Cardiac muscle cell (in vitro differentiated cells and primary cell): ENCODE results near the gene RETREG1. TPM values are rescaled to one million over a fixed set of nuclear protein-coding genes. Genes with fewer than 3 reads are reported as not detected.

Experiments used
- DNase-seq, 2 donors: peaks; one replicate each; pipeline versions ENCODE4 v3.0.0 to v3.0.0-alpha.2; 2010 to 2017; ENCODE audit warnings: low read depth in 1 of 2, low spot score in 1 of 2
- H3K27ac ChIP-seq: fragments of 200-600 bp; sonication (generic); 2 replicates; pipeline ENCODE4 v1.5.1; 2016
- H3K27me3 ChIP-seq: fragments of 200-600 bp; sonication (generic); 2 replicates; pipeline ENCODE4 v1.6.0; 2016; ENCODE audit warnings: control low read depth
- H3K36me3 ChIP-seq: fragments of 200-600 bp; sonication (generic); 2 replicates; pipeline ENCODE4 v1.5.1; 2016; ENCODE audit warnings: control low read depth
- H3K4me1 ChIP-seq: fragments of 200-600 bp; sonication (generic); 2 replicates; pipeline ENCODE4 v1.8.1; 2017; ENCODE audit warnings: low read depth, mild to moderate bottlenecking, mixed run types
- H3K4me3 ChIP-seq: fragments of 200-600 bp; sonication (generic); 2 replicates; pipeline ENCODE4 v1.5.1; 2016; ENCODE audit warnings: mild to moderate bottlenecking
- H3K9me3 ChIP-seq: fragments of 200-600 bp; sonication (generic); 2 replicates; pipeline ENCODE4 v1.5.1; 2017; ENCODE audit warnings: low read depth, mild to moderate bottlenecking, control low read depth
- CTCF ChIP-seq: IDR thresholded peaks from 2 replicates; pipeline ENCODE4 v1.5.1; 2012; ENCODE audit warnings: low read depth, mild to moderate bottlenecking, low read length
- polyA plus RNA-seq: library from polyadenylated mRNA; unstranded; fragments of >200 nt; fragmentation: Nextera tagmentation; extraction: Ambion mirVana; gene quantifications from 2 replicates; pipeline ENCODE4 v1.2.1, GENCODE V29; 2016
- total RNA-seq: library from RNA; depleted of rRNA; stranded (reverse); fragments of >200 nt; gene quantifications from 2 replicates; pipeline ENCODE4 v1.2.3, GENCODE V29; 2016

Gene RETREG1
- total and polyA plus RNA-seq, 2 experiments from 2014 or later, result 14.0 to 39.2 TPM

GRCh38 chr5:16561660-16562059 is 55.1 kb downstream of the RETREG1 start:
- Histone ChIP-seq H3K9me3 (no peaks in the 10 kb centered on the region), H3K27me3 (no peaks in the 10 kb centered on the region), H3K27ac (no peak overlapping the region), H3K4me1 (no peaks in the 10 kb centered on the region), H3K4me3 (no peak overlapping the region), H3K36me3 (no peaks in the 10 kb centered on the region)
- no peak for DNase-seq
- TF ChIP-seq CTCF, result no peak

GRCh38 chr5:16559702-16560101 is 57.1 kb downstream of the RETREG1 start:
- TF ChIP-seq CTCF, result no peak
- no peak for DNase-seq
- Histone ChIP-seq H3K4me3 (no peak overlapping the region), H3K4me1 (no peaks in the 10 kb centered on the region), H3K27me3 (no peaks in the 10 kb centered on the region), H3K27ac (no peak overlapping the region), H3K36me3 (no peaks in the 10 kb centered on the region), H3K9me3 (no peaks in the 10 kb centered on the region)

- H3K4me3 ChIP-seq, result no peak overlapping the region
- no peak overlapping the region for H3K27ac ChIP-seq
- DNase-seq, result no peak
- no peaks in the 10 kb centered on the region for H3K36me3 ChIP-seq
- no peaks in the 10 kb centered on the region for H3K9me3 ChIP-seq
- H3K4me1 ChIP-seq, result no peaks in the 10 kb centered on the region
- no peaks in the 10 kb centered on the region for H3K27me3 ChIP-seq
- TF ChIP-seq CTCF, result no peak
Measured at GRCh38 chr5:16558984-16559629, 57.7 kb downstream of the RETREG1 start.

- TF ChIP-seq CTCF, result no peak
- no peaks in the 10 kb centered on the region for H3K27me3 ChIP-seq
- H3K4me1 ChIP-seq, result peaks cover 1% of the 10 kb centered on the region
- no peaks in the 10 kb centered on the region for H3K36me3 ChIP-seq
- no peak overlapping the region for H3K27ac ChIP-seq
- DNase-seq, result no peak
- no peaks in the 10 kb centered on the region for H3K9me3 ChIP-seq
- H3K4me3 ChIP-seq, result no peak overlapping the region
Measured at GRCh38 chr5:16557477-16557876, 59.3 kb downstream of the RETREG1 start.

- H3K4me3 ChIP-seq, result no peak overlapping the region
- DNase-seq, result no peak
- H3K36me3 ChIP-seq, result no peaks in the 10 kb centered on the region
- TF ChIP-seq CTCF, result no peak
- H3K4me1 ChIP-seq, result peaks cover 3% of the 10 kb centered on the region
- no peak overlapping the region for H3K27ac ChIP-seq
- H3K9me3 ChIP-seq, result no peaks in the 10 kb centered on the region
- H3K27me3 ChIP-seq, result no peaks in the 10 kb centered on the region
Measured at GRCh38 chr5:16554110-16554509, 62.7 kb downstream of the RETREG1 start.
